Measurements from ENCODE around the gene SIGLEC12.
"Not testable (repeated sequence)": the region's sequence is repeated elsewhere in the genome, so short reads cannot be mapped to it uniquely, and the experiment has no call there.

SIGLEC12 gene

DNA sequence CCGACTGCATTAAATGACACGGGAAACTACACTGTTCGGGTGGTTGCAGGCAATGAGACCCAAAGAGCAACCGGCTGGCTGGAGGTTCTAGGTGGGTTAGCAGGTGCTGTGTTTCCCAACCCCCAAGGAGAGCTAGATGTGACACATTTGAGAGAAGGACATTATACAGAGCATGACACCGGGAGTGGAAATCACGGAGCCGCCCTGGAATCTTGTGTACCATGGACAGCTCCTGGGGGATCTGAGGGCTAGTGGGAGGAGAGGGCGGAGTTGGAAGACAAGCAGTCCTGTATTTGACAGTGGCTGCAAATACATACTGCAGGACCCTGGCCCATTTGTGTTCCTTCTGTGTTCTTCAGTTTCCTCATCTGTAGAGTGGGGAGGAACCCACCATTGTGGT lies 21.0 kb downstream of the SIGLEC12 start:
- no peak for DNase-seq (ENCODE audit: low read depth)

DNA sequence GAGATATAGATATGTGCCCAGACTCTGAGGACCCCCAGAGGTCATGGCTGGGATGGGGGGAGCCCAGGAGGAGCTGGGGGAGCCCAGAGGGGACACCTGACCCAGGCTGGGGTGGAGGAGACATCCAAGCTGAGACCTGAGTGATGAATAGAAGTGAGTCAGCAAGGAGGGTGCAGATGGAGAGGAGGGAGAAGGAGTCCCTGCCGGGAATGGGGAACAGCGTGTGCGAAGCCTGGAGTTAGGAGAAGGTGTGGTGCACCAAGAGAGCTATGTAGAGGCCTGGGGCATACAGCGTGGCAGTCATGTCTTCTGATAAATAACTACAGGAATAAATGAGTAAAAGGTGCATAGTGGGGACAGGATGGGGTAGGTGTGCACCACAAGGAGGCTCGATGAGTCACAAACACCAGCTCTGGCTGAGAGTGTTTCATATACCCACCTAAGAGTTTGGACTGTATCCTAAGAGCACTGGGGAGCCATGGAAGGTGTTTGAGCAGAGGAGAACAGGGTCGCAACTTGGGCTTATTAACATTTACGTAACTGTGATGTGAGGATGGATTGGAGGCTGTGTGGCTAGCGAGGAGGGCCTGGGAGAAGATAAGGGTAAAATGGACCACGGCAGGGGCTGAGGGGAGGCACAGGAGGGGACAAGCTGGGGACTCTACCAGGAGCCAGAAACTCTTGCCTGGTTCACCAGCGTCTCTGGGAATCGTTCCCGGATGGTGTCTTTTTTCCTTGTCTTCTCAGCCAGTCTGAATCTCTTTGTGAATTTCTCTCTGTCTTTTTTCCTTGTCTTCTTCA lies 21.9 kb downstream of the SIGLEC12 start:
- DNase-seq (ENCODE audit: low read depth), result no peak

DNA sequence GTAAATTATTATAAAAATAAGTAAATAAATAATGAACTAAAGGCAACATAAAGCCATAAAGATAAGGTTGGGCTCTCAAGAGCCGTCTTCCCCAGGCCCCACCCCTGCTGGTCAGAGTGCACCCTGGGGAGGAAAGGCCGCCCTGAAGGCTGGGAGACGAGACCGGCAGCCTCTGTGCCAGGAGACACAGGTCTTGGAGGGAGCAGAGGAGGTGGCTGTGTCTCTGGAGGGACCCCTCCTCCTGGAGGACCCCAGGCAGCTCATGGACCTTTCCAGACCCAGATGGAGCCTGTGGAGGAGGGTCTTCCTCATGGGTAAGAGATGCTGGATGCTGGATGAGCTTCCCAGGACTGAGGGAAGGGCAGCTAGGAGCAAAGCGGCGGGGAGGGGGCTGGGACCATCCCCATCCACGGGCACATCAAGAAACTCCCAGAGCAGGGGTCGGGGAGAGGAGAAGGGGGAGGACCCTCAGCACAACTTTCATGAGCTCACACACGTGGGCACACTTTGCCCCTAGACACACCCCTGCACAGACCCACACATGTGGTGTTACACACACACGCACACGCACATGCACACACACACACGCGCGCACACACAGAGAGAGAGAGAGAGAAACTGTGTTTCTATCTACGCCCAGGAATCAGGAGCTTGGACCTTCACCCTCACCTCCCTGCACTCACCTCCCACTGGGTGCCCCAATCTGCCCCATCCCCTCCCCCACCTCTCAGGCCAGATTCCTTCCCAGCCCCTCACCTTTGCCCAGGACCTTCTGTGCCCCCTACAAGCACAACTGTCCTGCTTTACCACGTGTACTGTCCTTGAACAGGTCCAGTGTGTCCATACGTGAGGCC lies 23.0 kb downstream of the SIGLEC12 start, which contains the start of gene CEACAM18:
Gene CEACAM18 (plus strand): TSS at position 159 of the 854 bp plus-strand sequence.
- no peak for DNase-seq (ENCODE audit: low read depth)

DNA sequence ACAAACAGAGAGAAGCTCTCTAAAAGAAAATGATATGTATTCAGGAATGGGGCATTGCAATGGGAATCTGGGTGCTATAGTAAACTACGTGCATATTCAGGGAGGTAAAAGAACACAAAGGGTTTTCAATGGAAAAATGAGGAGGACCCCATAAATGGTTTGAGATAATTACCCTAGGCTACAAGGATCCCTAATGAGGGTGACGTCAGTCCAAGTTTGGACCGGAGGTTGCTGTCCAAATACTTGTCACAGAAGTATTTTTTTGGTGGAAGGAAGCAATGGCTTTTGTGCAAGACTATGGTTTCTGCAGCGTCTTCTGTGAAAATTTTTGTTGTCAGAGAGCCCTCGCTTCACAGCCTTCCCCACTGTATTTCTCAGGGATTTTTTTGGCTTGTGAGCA lies 24.3 kb downstream of the SIGLEC12 start:
- no peak for DNase-seq (ENCODE audit: low read depth)

DNA sequence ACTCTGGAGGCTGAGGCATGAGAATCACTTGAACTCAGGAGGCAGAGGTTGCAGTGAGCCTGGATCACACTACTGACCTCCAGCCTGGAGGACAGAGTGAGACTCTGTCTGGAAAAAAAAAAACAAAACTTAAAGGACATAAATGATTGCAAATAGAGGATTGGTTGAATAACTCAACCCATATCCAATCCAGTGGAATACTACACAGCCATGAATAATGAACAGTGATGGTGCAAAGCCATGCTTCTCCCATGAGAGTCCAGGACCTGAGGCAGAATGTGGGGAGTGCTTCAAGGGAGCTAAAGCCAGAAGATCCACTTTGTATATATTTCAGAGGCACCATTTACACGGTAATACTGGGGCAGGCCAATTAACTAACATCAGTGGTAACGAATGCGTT lies 25.4 kb downstream of the SIGLEC12 start:
- no peak for DNase-seq (ENCODE audit: low read depth)

DNA sequence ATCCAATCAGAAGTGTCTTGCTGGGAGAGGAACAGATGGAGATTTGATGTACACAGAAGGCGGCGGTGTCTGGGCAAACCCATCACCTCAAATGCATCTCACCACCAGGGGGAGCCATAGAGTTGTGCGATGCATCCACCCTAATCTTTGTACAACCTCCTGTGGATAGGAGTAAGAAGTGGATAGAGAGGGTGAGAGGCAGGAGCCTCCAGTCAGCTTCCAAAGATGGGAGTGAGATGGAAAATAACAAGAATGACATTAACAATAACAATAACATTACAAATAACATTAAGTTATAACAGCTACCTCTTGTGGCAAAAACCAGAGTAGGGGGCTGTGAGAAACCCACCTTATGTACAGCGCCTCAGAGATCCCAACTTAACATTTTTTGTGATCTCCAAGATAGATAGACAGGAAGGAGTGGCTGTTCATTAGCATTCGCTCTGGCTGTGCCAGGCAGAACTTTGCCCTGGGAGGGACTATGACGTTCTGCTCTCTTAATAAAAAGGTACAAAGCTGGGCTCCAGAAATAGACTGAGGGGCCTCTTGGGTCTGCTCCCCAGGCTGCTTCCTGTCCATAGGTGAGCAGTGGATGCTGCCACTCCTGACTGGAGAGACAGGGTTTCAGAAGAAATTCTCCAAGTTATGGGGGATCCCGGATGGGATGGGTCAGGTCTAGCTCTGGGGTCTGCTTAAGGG lies 28.4 kb downstream of the SIGLEC12 start:
- peak; percentile 59 for DNase-seq (ENCODE audit: low read depth)

DNA sequence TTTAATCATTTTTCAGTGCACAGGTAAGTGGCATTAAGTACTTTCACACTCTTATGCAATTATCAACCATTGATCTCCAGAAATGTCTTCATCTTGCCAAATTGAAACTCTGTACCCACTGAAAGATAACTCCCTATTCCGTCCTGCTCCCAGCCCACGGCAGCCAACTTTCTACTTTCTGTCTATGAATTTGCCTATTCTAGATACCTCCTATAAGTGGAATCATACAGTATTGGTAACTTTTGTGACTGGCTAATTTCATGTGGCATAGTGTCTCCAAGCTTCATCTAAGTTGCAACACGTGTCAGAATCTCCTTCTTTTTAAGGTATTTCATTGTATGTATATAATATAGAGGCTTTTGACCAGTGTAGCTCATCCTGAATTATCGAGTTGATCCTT lies 29.0 kb downstream of the SIGLEC12 start:
- no peak for DNase-seq (ENCODE audit: low read depth)

DNA sequence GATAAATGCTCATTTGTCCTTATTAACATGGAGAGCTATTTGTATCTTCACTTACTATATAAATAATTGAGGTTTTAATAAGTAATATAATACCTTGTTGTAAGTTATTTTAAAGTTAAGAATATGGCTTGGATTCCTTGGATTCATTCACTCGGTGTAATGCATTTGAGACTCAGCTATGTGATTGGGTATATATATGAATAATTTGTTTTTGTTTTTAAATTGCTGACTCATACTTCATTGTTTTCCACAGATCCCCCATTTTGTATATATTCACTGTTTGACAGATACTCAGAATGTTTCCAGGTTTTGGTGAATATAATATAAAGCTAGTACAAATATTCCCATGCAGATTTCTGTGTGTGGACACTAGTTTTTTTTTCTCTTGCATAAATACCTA lies 30.1 kb downstream of the SIGLEC12 start:
- DNase-seq (ENCODE audit: low read depth), result no peak

DNA sequence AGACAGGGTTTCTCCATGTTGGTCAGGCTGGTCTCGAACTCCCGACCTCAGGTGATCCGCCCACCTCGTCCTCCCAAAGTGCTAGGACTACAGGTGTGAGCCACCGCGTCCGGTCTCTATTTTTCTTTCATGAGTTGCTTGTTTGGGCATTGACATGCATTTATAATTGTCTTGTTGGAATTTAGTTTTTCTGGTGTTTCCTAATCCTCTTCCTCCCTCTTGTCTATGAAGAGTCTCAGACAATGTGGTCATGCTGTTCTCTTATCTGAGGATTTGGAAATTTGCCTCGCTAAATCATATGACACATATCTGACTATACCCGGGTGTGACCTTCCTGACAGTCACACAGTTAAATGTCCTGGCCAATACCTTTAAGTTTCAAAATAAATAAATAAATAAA lies 30.6 kb downstream of the SIGLEC12 start:
- DNase-seq (ENCODE audit: low read depth), result no peak

DNA sequence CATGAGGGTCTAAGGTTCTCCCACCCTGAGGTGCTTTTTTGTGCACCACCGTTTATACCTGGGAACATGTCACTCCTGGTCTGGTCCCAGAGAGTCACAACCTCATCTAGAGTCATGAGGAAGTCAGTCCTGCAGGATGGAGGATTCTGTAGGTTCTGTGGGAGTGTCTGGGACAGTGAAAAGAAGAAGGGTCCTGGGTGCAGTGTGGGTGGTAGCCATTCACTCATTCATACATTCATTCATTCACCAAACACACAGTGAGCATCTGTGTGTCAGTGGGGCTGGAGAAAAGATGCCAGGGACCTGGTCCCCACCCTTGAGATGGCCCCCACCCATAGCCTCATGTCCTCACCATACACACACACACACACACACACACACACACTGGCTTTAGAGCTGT lies 32.0 kb downstream of the SIGLEC12 start:
- DNase-seq (ENCODE audit: low read depth), result no peak

DNA sequence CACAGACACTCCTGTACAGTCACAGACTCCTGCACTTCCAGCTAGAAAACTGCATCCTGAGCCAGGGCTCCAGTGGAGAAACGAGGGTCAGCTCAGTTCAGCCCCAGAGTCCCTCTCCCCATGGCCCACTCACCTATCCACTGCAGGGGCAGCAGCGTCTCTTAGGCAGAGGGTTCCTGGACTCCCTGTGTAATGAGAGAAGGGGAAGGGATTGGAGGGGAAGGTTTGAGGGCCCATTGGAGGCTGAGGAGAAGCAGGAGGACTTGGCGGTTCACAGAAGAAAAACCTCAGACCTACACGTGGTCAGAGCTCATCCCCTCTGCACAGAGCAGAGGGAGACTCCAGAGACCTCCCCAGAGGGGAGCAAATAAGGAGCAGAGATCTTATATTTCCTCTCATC lies 32.4 kb downstream of the SIGLEC12 start:
- DNase-seq (ENCODE audit: low read depth), result no peak

DNA sequence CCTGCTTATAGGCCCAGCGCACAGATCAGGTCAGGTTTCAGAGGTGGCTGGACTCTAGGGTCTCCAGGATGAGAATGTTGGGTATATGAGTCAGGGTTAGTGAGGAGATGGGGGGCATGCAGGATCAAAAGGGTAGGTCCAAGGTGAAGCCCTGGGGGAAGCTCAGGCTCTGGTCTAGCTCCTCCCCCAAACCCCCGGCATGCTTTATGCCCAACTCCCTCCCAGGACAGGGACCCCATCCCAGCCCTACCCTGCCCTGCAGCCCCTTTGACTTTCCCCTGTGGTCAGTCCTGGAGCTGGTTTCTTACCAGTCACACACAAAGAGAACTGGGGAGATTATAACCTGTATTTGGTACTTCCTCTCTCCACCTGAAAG lies 33.1 kb downstream of the SIGLEC12 start:
- no peak for DNase-seq (ENCODE audit: low read depth)

DNA sequence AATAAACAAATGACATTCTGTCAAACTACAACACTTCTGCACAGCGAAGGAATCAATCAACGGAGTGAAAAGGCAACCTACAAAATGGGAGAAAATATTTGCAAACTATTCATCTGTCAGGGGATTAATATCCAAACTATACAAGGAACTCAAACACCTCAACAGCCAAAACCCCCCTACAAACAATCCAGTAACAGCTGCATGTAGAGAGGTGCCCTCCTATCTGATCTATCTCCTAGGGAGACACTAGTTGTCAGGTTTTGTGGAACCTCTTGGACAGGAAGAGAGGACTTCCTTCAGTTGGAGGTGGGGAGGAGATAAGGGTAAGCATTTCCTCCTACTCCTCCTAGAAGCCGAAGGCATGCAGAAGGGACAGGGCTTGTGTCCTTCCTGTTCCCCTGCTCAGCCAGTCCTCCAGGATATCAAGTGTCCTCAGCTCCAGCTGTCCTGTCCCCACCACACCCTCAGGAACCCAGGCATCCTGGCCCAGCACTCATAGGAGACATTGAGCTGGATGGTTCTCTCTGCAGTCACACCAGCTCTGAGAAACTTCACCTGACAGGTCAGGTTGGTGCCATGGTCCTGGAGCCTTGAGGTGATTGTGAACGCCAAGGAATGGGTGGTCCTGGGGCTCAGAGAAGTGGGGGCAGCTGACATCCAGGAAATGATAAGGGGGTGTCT lies 33.6 kb downstream of the SIGLEC12 start:
- DNase-seq (ENCODE audit: low read depth), result no peak

DNA sequence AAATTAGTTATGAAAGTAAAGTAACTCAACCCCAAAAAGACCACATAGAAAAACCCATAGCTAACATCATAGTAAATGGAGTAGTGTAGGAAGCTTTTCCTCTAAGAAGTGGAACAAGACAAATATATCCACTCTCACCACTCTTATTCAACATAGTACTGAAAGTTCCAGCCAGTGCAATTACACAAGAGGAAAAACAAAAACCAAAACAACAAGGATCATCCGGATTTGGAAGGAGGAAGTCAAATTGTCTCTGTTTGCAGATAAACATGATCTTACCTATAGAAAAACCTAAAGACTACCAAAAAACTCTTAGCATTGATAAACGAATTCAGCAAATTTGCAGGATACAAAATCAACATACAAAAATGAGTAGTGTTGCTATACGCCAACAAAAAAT lies 34.9 kb downstream of the SIGLEC12 start:
- no peak for DNase-seq (ENCODE audit: low read depth)

DNA sequence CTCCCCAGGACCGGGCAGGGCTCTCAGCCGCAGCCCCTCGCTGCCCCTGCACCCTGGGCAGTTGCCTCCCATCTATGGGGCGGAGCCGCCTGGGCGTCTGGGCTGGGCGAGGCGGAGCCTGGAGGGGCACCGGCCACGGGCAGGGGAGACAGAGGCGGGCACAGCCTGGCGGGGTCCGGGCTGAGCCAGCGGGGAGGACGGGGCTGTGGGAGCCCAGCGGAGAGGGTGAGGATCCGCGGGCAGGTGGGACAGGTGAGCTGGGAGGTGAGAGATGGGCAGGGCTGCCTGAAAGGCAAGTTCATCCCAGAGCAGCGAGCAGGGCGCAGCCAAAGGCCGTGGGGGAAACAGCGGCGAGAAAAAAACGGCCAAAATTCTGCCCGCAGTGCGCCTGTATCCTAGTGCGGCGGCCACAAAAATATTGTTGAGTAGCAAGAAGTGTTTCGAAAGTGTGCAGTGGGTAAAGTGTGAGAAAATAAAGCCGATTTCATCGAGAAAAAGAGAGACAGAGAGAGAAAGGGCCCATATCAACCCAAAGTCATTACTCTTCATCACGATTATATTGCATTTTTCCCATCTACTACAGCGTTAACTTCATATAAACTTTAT lies 37.5 kb downstream of the SIGLEC12 start:
- not testable (repeated sequence) for DNase-seq (ENCODE audit: low read depth)

DNA sequence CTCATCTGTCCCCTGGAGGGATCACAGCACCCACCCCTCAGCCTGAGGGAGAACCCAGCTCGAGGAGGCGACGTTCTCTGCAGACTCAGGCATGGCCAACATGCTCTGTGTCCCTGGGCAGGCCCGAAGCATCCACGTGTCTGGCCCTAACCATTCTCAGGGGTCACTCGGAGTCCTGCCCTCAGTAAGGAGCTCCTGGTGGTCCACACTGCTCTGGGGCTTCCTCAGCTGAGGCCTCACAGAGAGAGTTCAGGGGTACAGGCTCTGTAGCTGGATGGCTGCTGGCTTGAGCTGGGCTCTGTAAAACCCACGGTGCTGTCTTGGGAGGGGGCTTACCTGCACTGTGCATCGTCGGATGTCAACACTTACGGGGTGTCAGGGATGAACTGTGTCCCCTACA lies 38.9 kb downstream of the SIGLEC12 start:
- no peak for DNase-seq (ENCODE audit: low read depth)

DNA sequence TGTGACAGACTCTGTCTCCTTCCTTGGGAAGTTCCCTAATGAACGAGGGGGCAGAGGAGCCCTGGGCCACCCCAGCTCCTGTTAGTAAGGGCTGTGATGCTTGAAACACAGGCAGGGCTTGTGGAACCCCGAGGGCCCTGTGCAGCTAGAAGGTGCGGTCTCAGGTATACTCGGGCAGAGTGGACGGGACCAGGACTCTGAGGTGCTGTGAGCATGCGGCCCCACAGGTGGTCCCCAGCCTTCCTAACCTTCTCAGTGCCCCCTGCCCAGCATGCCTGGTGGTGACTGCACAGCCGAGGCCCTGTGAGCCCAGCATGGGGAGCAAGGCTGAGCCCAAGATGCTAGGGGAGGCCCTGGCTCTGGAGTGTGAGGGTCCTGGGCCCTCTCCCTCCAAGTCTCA lies 39.3 kb downstream of the SIGLEC12 start:
- DNase-seq (ENCODE audit: low read depth), result no peak

DNA sequence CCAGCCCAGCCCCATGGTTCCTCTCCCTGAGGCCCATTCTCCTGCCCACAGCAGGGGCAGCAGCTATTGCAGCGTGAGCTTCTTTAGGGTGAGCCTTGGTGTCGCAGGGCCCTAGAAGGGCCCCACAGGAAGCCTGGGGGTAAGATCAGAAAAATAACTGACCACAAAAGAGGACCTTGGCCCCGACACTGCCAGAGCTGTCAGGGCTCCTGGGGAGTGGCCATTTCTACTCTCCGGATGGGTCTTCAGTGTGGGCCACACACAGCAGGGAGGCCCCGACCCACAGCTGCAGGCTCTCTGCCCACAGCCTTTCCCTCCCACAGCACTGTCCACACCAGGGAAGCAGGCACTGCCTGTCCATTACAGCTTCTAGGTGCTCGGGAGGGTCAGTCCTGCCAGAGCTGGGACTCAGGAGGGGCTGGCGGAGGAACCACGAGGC lies 39.9 kb downstream of the SIGLEC12 start:
- DNase-seq (ENCODE audit: low read depth), result no peak

DNA sequence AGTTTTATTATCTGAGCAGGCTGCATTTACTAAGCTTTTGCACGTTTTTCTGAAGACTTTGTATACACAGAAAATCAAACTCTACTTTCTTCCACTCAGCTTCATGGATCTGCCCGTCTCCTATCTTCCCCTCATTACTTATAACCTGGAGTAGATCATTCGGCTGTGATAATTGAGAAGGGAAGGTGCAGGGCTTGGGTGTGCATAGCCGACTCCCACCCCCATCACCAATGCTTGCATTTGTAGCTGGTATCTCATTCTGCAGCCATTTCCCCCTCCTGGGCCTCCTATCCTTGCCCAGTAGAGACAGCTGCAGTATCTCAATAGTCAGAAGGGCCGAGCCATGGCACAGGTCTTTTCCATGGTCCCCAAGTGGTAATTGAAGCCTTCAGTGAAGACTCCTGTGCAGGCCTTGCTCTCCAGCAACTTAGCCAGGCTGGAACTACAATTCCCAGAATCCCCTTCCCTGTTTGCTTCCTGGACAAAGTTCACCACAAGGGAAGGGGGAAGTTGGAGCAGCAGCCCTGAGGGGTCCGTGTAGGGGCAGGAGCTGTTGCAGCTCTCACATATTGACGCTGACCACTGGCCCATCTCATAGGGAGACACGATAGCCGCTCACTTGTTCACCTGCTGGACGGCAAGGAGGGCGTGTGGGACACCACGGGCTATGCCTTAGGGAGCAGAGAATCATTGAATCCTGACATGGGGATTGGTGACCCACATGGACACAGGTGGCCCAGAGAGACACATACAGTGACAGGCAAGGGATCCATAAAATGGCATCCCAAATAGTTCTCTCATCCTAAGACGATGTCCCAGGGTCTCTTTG lies 41.2 kb downstream of the SIGLEC12 start:
- DNase-seq (ENCODE audit: low read depth), result no peak

DNA sequence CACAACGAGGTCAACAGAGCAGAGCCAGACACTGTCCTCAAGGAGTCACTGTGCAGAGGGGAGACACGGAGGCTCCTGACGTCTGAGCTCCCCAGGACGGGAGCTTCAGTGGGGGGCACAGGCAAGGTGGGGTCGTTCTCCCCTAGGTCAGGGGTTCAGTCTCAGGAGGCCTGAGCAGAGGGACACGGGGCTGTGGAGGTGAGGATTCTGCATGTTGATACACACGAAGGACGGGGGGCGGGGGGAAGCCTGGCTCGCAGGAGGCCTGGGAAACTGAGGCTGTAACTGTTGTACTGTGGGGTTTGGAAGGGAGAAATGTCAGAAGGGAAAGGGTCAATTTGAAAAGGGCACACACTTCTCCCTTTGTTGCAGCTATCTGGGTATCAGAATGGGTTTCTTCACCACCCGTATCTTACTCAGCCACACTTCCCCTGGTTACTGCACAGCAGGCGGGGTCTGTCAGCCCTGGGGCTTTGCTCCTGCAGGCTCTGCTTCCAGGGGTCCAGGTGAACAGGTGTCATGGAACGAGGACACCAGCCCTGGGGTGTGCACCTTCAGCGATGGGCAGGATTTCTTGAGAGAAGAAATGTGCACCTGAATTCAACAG lies 42.6 kb downstream of the SIGLEC12 start:
- DNase-seq (ENCODE audit: low read depth), result no peak

Data from T follicular helper cell (primary cell).